Inflammatory macrophage treated with lipopolysaccharide for 4 hours (primary cell): ENCODE results near the gene UVRAG.

Experiments used
- DNase-seq: peaks from one replicate; pipeline ENCODE4 v3.0.0-alpha.2; 2020

UVRAG gene

DNA sequence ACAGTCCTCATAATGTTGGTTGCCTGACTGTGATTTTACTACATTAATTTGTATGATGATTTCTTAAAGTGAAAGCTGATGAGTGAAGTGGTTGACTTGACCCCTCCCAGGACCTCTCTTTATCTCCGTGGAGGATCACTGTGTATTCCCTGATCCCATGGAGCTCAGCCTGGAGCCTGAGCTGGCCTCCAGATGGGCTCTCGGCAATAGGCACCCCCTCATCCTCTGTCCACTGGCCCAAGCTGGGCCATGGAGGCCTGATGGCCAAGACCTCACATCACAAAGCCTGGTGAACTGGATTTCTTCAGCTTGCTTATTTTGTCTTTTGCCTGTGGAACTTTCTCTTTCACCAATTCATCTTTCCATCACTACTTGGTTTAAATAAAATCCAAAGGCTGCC, 316.1 kb downstream of the UVRAG start:
- no peak for DNase-seq

DNA sequence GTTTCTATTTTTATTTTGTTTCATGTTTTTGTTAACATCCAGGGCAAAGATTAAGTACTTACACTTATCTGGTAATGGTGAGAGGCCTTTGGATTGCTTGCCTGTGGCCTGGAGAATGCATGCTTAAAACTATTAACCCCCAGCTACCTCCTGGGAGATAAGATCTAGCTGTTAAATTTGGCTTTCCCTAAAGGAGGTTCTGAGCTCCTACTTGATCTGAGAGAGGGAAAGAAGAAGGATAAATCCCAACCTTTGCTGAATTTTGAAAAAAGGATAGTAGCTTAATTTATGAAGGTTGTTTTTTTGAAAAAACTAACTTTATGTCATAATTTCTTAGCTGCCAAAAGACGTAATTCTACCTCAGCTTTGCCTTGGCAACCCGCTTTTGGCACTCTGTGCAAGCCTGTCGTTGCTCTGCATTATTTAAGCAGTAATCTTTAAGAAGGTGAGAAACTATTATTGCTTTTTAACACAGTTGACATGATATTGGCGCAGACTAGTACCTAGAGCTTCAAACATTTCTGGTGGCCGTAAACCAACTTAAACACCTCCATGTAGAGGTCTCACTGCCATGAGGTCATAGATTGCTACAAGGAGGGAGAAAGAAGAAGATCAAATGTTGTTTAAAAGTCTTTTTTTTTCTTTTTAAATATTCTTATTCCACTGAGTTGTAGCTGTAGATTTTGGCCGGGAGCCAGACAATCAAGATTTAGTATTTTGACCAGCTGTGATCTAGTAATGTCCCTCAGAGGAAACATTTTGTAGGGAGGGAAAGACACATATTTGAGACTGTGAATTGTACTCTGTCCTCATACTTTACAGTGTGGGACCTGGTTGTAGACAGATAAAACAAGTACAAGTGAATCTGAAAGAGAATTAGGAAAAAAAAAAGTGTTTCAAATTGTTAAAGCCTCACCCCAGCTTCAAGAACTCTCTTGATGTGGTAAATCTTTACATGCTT, 316.9 kb downstream of the UVRAG start:
- no peak for DNase-seq

DNA sequence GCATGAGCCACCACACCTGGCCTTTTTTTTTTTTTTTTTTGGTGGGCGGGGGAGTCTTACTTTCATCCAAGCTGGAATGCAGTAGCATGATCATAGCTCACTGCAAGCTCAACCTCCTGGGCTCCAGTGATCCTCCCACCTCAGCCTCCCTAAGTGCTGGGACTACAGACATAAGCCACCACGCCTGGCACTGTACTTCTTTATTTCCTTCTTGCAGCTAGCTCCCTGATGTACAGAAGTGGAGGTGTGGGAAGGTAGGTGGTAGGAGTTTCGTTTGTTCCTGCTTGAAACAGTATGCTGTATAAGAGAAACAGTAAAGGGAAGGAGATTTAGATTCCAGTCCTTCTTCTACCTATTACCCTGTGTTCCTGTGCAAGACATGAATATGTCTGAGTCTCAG, 319.2 kb downstream of the UVRAG start:
- no peak for DNase-seq

GRCh38 chr11:76135491-76135890, 320.5 kb downstream of the UVRAG start:
- no peak for DNase-seq

DNA sequence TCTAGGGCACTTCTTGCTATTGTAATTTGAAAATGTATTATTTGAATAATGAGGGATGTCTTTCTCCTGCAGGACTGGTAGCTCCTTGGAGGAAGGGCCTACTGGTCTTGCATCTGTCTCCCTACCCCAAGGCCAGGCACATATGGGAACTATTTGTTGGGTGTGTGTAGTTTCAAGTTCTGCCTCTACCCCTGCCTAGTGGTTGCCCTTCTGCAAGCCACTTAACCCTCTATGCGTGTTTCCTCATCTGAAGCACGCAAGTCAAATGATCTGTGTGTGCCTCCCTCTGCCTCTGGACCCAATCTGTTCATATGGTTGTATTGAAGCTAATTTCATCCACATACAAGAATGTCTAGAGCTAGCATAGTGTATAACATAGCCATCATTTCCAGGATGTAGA, 324.3 kb downstream of the UVRAG start:
- peak; percentile 37 for DNase-seq

DNA sequence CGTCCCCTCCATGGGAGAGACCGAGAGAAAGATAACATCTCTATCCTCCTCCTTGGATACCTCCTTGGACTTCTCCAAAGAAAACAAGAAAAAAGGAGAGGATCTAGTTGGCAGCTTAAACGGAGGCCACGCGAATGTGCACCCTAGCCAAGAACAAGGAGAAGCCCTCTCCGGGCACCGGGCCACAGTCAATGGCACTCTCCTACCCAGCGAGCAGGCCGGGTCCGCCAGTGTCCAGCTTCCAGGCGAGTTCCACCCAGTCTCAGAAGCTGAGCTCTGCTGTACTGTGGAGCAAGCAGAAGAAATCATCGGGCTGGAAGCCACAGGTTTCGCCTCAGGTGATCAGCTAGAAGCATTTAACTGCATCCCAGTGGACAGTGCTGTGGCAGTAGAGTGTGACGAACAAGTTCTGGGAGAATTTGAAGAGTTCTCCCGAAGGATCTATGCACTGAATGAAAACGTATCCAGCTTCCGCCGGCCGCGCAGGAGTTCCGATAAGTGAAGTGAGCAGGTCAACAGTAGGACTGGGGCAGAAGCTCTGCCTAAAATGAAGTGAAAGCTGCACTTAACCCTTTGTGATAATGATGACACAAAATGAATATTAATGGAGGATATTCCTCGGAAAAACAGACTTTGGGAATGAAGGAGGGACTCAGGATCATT, 326.0 kb downstream of the UVRAG start:
- DNase-seq, result no peak

DNA sequence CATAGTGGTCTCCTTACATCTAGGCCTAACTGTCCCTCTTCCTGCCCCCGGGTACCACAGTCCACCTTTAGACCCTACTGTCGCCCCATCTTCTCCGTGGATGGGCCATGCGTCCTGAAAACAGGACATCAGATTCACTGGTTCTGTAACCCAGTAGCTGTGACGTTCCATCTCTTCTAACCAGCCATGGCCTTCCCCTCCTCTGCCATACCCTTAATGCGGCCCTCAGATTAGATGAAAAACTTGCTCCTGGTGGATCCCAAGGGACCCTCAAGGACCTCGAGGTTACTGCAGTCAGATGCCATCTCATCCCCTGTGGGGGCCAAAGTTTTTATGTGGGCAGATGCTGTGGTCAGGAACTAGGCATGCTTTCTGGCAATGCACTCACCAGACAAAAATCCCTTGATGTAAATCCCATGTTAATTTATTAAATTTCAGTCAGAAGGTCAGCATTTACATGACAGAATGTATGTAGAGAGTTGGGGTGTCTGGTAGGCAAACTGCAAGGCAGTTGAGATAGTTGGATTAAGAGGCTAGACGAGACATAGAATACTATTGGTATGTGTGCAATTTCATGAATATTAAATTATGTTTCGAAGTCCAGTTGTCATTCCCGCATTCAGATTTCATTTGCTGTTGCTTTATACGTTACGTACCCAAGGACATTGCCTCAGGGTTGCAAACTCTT, 327.0 kb downstream of the UVRAG start:
- no peak for DNase-seq

- no peak for DNase-seq
Measured at GRCh38 chr11:76143274-76143673, 328.3 kb downstream of the UVRAG start.

DNA sequence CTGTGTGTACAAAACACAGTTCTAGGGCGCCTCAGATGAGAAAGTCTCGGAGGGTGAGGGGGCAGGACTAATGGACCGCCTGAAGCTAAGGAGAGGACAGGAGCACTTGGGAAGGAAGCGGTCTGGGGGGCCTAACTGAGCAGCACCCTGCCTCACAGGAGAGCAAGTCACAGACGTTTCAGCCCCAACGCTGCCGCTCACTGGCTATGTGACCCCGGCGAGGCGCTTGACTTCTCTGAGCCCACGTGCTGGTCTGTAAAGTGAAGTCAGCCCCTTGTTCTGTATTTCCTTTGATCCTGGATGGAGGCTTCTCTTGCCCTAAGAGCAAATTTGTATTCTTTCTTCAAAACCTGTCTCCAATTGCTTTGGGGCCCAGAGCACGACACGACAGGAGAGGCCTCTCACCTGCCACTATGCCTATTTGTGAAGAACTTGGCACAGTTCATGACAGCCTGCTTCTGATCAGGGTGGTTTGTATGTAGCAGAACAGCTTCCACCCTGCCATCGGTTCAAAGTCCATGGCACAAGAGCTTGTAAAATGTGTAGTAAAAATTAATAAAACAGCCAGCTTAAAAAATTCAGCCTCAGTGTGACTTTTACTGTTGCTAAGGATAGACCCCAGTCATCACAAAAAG, 332.2 kb downstream of the UVRAG start:
- no peak for DNase-seq

DNA sequence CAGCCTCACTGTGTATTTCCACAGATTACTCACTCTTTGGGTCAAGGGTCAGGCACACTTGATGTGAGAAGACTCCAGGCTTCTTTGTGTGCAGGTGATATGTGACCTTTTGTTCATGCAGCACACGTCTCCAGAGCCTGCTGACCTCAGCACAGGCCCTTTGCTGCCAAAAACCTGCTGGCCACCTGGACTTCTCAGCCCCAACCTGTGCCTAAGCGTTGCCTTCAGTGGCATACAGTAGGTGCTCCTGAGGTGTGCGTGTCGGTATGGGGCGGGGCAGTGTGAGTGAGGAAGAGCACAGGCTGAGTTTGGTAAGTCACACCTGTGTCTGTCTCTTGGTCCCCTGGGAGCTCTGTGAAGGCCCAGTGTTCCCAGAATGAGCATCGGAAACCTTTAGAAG, 333.2 kb downstream of the UVRAG start:
- no peak for DNase-seq

DNA sequence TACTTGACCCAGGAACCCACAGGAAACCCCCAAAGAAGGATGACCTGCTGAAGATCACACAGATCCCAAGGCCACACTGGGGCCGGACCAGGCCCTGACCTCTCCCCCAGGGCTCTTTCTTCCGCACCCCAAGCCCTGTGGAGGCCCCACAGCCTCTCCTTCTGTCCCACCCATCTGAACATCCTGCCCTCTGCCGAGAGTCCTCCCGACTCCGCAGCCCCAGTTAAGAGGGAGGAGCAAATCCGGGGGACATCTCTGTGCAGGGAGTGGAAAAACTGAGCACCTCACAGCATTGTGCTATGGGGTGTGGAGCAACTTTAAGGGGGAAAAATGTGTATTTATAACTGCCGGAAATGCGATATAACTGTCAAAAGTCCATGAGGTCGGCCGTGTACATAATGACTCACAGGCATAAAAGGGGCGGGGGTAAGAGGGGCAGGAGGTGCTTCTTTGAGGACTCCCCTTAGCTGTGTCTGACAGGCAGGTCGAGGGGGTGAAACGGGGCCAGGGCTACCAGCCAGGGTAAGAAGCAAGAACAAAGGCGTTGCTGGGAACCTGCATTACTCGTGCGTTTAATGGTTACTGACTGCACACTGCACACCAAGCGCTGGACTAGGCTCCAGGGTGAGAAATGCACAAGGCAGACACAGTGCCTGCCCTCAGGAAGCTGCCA, 334.1 kb downstream of the UVRAG start:
- DNase-seq, result no peak

DNA sequence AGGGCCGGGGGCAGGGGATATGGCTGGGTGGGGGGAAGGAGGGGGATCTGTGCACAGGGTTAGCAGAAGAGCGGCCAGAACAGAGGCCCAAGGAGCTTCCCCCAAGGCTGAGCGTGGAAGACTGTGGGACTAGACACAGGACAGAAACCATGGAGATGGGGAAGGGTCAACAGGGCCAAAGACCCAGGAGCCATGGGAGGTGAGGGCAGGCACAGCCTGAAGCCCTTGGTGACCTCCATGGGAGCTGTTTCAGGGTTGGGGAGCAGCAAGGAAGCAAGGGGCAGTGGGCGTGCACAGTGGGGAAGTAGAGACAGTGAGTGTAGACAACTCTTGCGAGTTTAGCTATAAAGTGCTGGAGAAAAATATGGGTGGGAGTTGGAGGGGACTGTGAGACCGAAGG, 334.7 kb downstream of the UVRAG start:
- DNase-seq, result no peak

GRCh38 chr11:76150141-76150540, 335.1 kb downstream of the UVRAG start:
- no peak for DNase-seq

DNA sequence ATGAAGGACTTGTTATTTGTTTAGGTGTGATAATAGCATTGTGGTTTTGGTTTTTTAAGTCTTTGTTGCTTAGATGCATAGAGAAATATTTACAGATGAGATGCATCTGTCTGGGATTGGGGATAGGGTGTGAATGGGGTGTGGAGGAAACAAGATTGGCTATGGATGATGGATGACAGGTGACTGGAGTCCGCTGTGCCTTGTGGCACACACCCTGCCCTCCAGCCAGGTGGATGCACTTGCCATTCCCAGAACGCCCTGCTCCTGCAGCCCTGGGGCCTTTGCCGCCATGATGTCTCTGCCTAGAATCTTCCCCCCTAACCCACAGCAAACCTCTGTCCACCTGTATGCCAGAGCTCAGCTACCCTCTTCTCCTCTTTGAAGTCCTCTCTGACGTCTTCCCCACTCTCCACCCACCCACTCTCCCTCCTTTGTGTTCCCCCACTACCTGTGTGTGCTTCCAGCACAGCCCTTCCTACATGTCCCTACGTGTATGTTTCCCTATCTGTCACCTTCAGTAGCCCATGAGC, 336.6 kb downstream of the UVRAG start:
- DNase-seq, result no peak

GRCh38 chr11:76152086-76152681, 337.2 kb downstream of the UVRAG start:
- peak; percentile 84 for DNase-seq

DNA sequence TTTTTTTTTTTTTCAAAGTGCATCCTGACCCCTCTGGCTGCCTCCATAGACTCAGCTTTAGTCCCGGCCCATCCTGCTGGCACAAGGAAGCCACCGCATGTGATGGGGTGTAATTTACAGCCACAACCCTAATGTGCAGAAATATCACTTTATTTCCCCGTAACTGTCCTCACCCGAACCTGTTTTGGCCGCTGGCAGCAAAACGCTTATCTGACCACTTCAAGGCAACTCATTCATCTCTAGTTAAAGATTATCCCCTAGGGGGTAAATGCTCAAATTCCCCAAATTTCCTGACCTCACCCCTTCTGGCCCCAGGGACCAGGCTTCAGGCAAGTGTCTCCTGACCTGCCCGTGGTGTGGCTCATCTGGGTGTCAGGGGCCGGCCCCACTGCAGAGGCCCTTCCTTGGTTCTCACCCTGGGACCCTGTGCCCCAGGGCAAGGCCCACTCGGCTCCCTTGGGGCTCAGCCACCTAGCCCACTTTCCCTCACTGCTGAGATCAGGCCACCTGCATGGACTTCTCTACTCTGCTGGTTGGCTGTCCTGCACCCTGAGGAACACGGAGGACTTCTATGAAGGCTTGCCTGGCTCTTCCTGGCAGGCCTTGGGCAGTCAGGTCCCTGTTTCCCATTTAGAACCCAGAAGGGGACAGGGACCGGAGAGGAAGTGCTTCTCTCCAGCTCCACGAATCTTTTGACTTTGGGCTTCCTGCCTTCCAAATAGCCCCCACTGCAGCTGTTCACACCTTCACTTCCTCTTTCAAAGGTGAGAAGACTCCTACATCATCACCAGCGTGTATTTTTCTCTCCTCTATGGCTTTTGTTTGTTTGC, 337.9 kb downstream of the UVRAG start:
- DNase-seq, result no peak

DNA sequence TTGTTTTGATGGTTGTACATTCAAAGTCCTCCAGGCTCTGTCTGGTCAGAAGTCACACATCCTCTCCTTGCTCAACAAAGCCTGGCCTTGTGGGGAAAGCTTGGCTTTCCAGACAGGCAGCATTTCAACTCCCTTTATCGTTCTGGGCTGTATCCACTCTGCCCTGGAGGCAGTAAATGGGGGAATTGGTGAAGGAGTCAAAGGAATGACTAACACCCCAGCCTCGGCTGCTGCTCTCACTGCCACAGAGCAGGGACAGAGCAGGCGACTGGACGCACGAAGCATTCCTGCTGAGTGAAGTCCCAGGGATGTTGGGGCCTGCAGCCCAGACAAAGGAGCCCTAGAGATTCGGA, 338.5 kb downstream of the UVRAG start:
- DNase-seq, result no peak

DNA sequence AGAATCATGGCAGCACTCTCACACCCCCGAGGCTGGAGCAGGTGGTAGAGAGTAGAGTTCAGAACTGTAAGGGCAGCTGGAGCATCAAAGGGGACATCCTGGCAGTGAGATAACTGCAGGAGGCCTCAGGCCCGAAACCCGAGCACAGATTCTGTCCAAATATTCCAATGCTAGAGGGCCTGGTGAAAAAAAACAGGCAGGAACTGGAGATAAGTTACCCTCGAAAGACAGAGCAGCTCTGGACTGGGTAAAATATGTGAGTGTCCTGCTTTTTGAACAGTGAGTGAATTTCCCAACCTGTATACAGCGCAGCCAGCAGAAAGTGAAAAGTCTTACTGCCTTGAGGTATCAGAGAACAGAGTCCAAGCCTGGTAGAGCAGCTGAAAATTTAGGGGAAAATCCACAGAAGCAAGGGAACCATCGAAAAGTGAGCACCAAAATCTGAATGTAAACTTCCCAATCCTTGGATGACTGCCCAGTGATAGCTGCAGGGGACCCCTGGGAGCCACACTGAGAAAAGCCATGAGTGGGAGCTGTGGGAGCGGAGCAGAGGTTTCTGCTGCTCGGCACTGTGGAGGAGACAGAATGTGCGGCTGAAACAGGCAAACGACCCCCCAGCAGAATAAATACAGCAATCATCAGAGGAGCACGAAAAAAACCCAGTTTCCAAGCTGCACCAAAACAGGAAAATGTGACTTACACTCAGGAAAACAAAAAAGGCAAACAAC, 340.7 kb downstream of the UVRAG start:
- DNase-seq, result no peak

- no peak for DNase-seq
Measured at GRCh38 chr11:76156971-76157427, 342.0 kb downstream of the UVRAG start.

DNA sequence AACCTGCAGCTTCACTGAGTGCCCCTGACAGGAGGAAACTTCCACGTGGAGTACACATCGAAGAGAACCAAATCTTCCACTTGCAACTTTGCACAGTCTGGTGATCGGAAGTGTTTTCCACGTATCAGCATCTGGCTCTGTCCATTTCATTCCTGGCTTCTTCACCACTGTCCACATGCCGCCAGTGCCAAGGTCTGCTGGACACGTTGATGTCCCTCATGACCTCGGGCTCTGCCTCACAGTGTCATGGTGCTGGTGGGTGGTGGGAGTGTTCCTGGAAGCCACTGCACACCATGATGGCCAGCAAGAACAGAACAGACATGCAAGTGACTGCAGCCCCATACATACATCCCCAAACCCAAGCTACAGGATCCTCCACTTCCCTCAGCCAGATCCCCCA, 342.9 kb downstream of the UVRAG start:
- DNase-seq, result no peak
